K562 (cell line): ENCODE data around the gene KIF3A. TPM values are rescaled to one million over a fixed set of nuclear protein-coding genes. Genes with fewer than 3 reads are reported as not detected.

Experiments
- ATF7 ChIP-seq: fragments of 450-650 bp; IDR thresholded peaks from 2 replicates; pipeline ENCODE4 v1.7.1; 2014; ENCODE audit warnings: mild to moderate bottlenecking, moderate library complexity
- CUX1 ChIP-seq: fragments of 200-800 bp; sonication (Bioruptor generic); IDR thresholded peaks from 2 replicates; pipeline ENCODE4 v1.6.1; 2016; ENCODE audit warnings: missing genetic modification characterization, missing compliant biosample characterization
- EGR1 ChIP-seq: fragments of 450-650 bp; conservative IDR thresholded peaks from 2 replicates; pipeline ENCODE4 v1.6.1; 2017; ENCODE audit warnings: mild to moderate bottlenecking
- FIP1L1 ChIP-seq: fragments of 200-400 bp; formaldehyde crosslinking; IDR thresholded peaks from 2 replicates; pipeline ENCODE4 v1.6.1; 2018; ENCODE audit warnings: mild to moderate bottlenecking, low read depth, low read length; ENCODE audit not compliant: poor library complexity, severe bottlenecking
- HDAC8 ChIP-seq: fragments of 450-650 bp; IDR thresholded peaks from 2 replicates; pipeline ENCODE4 v1.6.1; 2016; ENCODE audit warnings: mild to moderate bottlenecking, missing genetic modification characterization, moderate library complexity, missing compliant biosample characterization
- HMGN3 ChIP-seq: IDR thresholded peaks from 2 replicates; pipeline ENCODE4 v1.6.1; 2011; ENCODE audit warnings: borderline replicate concordance, low read depth, mild to moderate bottlenecking, mixed read lengths, low read length; ENCODE audit not compliant: insufficient read length; ENCODE audit errors: extremely low read depth
- KDM5B ChIP-seq: fragments of 200-600 bp; sonication (generic); IDR thresholded peaks from 2 replicates; pipeline ENCODE4 v1.6.1; 2012; ENCODE audit warnings: low read depth, mild to moderate bottlenecking, moderate library complexity, low read length, control low read depth, inconsistent platforms; ENCODE audit not compliant: insufficient replicate concordance
- MEIS2 ChIP-seq: fragments of 450-650 bp; IDR thresholded peaks from 2 replicates; pipeline ENCODE4 v1.6.1; 2014; ENCODE audit warnings: mild to moderate bottlenecking; ENCODE audit not compliant: partially characterized antibody
- MTF1 ChIP-seq: fragments of 250-450 bp; sonication (Bioruptor Pico); IDR thresholded peaks from 2 replicates; pipeline ENCODE4 v1.9.0; 2021; ENCODE audit warnings: moderate library complexity, mild to moderate bottlenecking, inconsistent platforms, borderline replicate concordance
- NCOA6 ChIP-seq: fragments of 450-650 bp; IDR thresholded peaks from 2 replicates; pipeline ENCODE4 v1.6.1; 2017; ENCODE audit warnings: mild to moderate bottlenecking
- NELFE ChIP-seq: IDR thresholded peaks from 2 replicates; pipeline ENCODE4 v1.6.1; 2011; ENCODE audit warnings: mild to moderate bottlenecking; ENCODE audit not compliant: insufficient read depth, insufficient read length
- RBBP5 ChIP-seq: fragments of 200-600 bp; sonication (generic); IDR thresholded peaks from 2 replicates; pipeline ENCODE4 v1.6.1; 2012; ENCODE audit warnings: borderline replicate concordance, mild to moderate bottlenecking, low read length, control low read depth, inconsistent platforms; ENCODE audit not compliant: insufficient read depth, poor library complexity, severe bottlenecking
- SP1 ChIP-seq: sonication (generic); formaldehyde crosslinking; IDR thresholded peaks from 2 replicates; pipeline ENCODE4 v1.8.1; 2022; ENCODE audit warnings: mild to moderate bottlenecking, missing genetic modification reagents
- STAG1 ChIP-seq: sonication (generic); formaldehyde crosslinking; IDR thresholded peaks from 2 replicates; pipeline ENCODE4 v1.5.0; 2020; ENCODE audit warnings: missing genetic modification reagents, borderline replicate concordance
- TAF9B ChIP-seq: fragments of 450-650 bp; IDR thresholded peaks from 2 replicates; pipeline ENCODE4 v1.6.1; 2018; ENCODE audit warnings: mild to moderate bottlenecking; ENCODE audit not compliant: partially characterized antibody
- VEZF1 ChIP-seq: fragments of 200-800 bp; sonication (Bioruptor generic); IDR thresholded peaks from 2 replicates; pipeline ENCODE4 v1.6.1; 2017; ENCODE audit warnings: missing genetic modification characterization, missing compliant biosample characterization
- ZEB2 ChIP-seq: fragments of 450-650 bp; IDR thresholded peaks from 2 replicates; pipeline ENCODE4 v1.6.1; 2016
- ZNF280B ChIP-seq: fragments of 250-450 bp; sonication (Bioruptor Pico); IDR thresholded peaks from 2 replicates; pipeline ENCODE4 v1.5.1; 2021; ENCODE audit warnings: mild to moderate bottlenecking
- ZNF445 ChIP-seq: fragments of 250-450 bp; sonication (Bioruptor Pico); IDR thresholded peaks from 2 replicates; pipeline ENCODE4 v1.4.0; 2020; ENCODE audit warnings: low read depth, mild to moderate bottlenecking, moderate library complexity
- polyA plus RNA-seq, 8 experiments: library from polyadenylated mRNA; depleted of rRNA in 4 of 8; stranded (reverse) in 5 of 8; unstranded in 3 of 8; fragments of >200 nt; fragmentation: Nextera tagmentation in 2 of 8; fragmentation: Illumina TruSeq in 1 of 8; extraction: Ambion mirVana in 2 of 8; extraction: Trizol in 1 of 8; gene quantifications; 2 replicates each; pipeline versions ENCODE4 v1.2.1 to v1.2.3, GENCODE V29; 2011 to 2014; ENCODE audit warnings: inconsistent platforms in 1 of 8, missing spikeins in 1 of 8
- total RNA-seq, 7 experiments: library from RNA; depleted of rRNA in 6 of 7; stranded (reverse); fragments of >200 nt in 6 of 7; fragmentation: Illumina TruSeq in 2 of 7; extraction: Trizol in 2 of 7; gene quantifications; 2 replicates each; pipeline versions ENCODE4 v1.2.1 to v1.2.3, GENCODE V29; 2011 to 2021; ENCODE audit warnings: low replicate concordance in 1 of 7

KIF3A gene
- total and polyA plus RNA-seq, 9 of the 15 experiments (the other 6 are each of a cell fraction or from before 2014, with no cell fraction given): 1.5 to 7.8 (median 6.0) TPM

GRCh38 chr5:132736853-132737833 is at the start of gene KIF3A (continued):
- TF ChIP-seq TAF9B (no peak), CUX1 (no peak), FIP1L1 (peak; percentile 51), ATF7 (peak; percentile 61; the same call in 1 of the 2 replicates), NCOA6 (no peak), ZEB2 (peak; percentile 36; the same call in 1 of the 2 replicates), VEZF1 (CRISPR knock-in tag) (peak; percentile 66), ZNF445 (CRISPR knock-in tag) (no peak), SP1 (peak; percentile 66; the same call in 1 of the 2 replicates), HDAC8 (tag) (no peak), ZNF280B (CRISPR knock-in tag) (no peak), RBBP5 (peak; percentile 94), EGR1 (peak; percentile 35), NELFE (no peak), KDM5B (peak; percentile 32), MTF1 (CRISPR knock-in tag) (no peak), MEIS2 (peak; percentile 92), STAG1 (CRISPR knock-in tag) (no peak), HMGN3 (peak; percentile 70)
